Chondrocyte (in vitro differentiated cells): Measurements from ENCODE around the gene PTPRG. TPM values are rescaled to one million over a fixed set of nuclear protein-coding genes. Genes with fewer than 3 reads are reported as not detected.

Experiments
- DNase-seq: peaks from one replicate; pipeline ENCODE4 v3.0.0; 2021; ENCODE audit warnings: mixed read lengths, low spot score
- H3K27ac Mint-ChIP-seq: one replicate; pipeline ENCODE4 v1.8.0; 2021; ENCODE audit warnings: mild to moderate bottlenecking, moderate library complexity, mixed read lengths; ENCODE audit not compliant: unreplicated experiment
- H3K27me3 Mint-ChIP-seq: 2 replicates; pipeline ENCODE4 v1.8.0; 2021; ENCODE audit warnings: low read depth, mixed read lengths
- H3K36me3 Mint-ChIP-seq: 2 replicates; pipeline ENCODE4 v1.8.0; 2021; ENCODE audit warnings: low read depth, mixed read lengths
- H3K4me1 Mint-ChIP-seq: 2 replicates; pipeline ENCODE4 v1.8.0; 2021; ENCODE audit warnings: low read depth, mild to moderate bottlenecking, mixed read lengths
- H3K4me3 Mint-ChIP-seq: one replicate; pipeline ENCODE4 v1.8.0; 2021; ENCODE audit warnings: mild to moderate bottlenecking, moderate library complexity, mixed read lengths; ENCODE audit not compliant: unreplicated experiment
- H3K9me3 Mint-ChIP-seq: 2 replicates; pipeline ENCODE4 v1.8.0; 2021; ENCODE audit warnings: low read depth, mixed read lengths
- total RNA-seq: library from RNA; stranded (reverse); gene quantifications from 3 replicates; pipeline ENCODE4 v1.2.1, GENCODE V29; 2021
- TF ChIP-seq, protein P1 (sequence below): fragments of 200-600 bp; sonication (generic); IDR thresholded peaks from 2 replicates; pipeline ENCODE4 v1.5.0; 2021; ENCODE audit warnings: antibody characterized with exemption, mild to moderate bottlenecking, moderate library complexity

Gene PTPRG
- total RNA-seq, 1 donor from 2014 or later: 45.5 TPM

DNA sequence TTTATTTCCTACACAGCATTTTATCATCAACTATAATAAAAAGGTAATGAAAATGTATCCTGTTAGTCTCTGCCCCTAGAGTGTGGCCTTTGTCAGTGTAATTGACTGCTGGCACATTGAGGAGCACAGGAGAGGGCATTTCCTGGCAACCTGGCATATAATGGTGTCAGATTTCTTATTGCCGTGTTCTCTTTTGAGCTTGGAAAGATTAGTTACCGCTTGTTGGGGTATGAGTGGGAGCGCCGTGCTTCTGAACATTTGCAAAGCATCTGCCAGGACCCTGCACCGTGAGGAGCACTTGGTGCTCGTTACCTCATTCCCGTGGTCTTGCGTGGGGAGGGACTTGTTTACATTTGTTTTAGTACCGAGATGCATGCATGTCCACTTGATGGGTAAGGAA lies 124.4 kb downstream of the PTPRG start:
- H3K4me3 Mint-ChIP-seq: no peak overlapping the region
- no peaks in the 10 kb centered on the region for H3K27me3 Mint-ChIP-seq
- peaks cover 25% of the 10 kb centered on the region for H3K4me1 Mint-ChIP-seq
- no peak overlapping the region for H3K27ac Mint-ChIP-seq
- H3K9me3 Mint-ChIP-seq: no peaks in the 10 kb centered on the region
- DNase-seq: no peak
- no peaks in the 10 kb centered on the region for H3K36me3 Mint-ChIP-seq
- TF ChIP-seq, protein P1, sequence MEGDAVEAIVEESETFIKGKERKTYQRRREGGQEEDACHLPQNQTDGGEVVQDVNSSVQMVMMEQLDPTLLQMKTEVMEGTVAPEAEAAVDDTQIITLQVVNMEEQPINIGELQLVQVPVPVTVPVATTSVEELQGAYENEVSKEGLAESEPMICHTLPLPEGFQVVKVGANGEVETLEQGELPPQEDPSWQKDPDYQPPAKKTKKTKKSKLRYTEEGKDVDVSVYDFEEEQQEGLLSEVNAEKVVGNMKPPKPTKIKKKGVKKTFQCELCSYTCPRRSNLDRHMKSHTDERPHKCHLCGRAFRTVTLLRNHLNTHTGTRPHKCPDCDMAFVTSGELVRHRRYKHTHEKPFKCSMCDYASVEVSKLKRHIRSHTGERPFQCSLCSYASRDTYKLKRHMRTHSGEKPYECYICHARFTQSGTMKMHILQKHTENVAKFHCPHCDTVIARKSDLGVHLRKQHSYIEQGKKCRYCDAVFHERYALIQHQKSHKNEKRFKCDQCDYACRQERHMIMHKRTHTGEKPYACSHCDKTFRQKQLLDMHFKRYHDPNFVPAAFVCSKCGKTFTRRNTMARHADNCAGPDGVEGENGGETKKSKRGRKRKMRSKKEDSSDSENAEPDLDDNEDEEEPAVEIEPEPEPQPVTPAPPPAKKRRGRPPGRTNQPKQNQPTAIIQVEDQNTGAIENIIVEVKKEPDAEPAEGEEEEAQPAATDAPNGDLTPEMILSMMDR: no peak

DNA sequence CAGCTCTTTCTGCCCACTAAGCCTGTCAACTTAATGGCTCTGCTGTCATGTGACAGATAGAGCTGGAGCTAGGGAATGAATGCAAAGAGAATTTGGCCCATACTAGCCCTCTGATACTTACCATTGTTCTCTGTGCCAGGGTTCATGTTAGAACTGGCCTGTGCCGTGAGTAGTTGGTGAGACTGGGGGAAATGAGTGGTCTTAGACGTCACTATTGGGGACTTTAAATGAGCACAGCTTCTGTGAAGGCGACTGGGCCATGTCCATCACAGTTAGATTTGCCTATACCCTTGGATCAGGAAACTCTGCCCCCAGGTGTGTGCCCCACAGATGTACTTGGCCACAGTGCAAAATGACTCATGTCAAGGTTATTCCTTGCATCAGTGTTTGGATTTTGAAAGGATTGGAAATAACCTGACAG lies 124.9 kb downstream of the PTPRG start:
- Mint-ChIP-seq H3K27me3 (no peaks in the 10 kb centered on the region), H3K4me1 (peaks cover 25% of the 10 kb centered on the region), H3K27ac (no peak overlapping the region), H3K9me3 (no peaks in the 10 kb centered on the region), H3K4me3 (no peak overlapping the region), H3K36me3 (no peaks in the 10 kb centered on the region)
- TF ChIP-seq, protein P1: no peak
- no peak for DNase-seq

DNA sequence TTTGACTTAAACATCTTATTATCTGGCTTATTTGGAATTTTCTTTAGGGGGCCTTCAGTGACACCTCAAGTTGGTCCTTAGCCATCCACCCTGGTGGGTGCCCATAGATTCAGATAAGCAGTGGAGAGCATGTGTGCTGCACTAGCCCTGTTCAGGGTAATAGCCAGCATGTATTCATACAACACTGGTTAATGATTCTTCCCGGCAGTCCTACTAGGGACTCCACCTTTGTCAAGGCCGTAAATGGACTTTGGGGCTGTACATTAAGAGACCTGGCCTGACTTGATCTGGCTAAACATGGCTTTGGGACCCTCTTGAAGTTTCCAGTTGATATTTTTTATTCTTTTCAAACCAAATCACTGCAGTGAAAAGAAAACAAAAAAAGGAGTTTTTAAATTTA lies 125.8 kb downstream of the PTPRG start:
- Mint-ChIP-seq H3K4me3 (no peak overlapping the region), H3K27me3 (no peaks in the 10 kb centered on the region), H3K4me1 (peaks cover 25% of the 10 kb centered on the region), H3K36me3 (no peaks in the 10 kb centered on the region), H3K27ac (no peak overlapping the region), H3K9me3 (no peaks in the 10 kb centered on the region)
- DNase-seq: no peak
- TF ChIP-seq, protein P1: no peak

DNA sequence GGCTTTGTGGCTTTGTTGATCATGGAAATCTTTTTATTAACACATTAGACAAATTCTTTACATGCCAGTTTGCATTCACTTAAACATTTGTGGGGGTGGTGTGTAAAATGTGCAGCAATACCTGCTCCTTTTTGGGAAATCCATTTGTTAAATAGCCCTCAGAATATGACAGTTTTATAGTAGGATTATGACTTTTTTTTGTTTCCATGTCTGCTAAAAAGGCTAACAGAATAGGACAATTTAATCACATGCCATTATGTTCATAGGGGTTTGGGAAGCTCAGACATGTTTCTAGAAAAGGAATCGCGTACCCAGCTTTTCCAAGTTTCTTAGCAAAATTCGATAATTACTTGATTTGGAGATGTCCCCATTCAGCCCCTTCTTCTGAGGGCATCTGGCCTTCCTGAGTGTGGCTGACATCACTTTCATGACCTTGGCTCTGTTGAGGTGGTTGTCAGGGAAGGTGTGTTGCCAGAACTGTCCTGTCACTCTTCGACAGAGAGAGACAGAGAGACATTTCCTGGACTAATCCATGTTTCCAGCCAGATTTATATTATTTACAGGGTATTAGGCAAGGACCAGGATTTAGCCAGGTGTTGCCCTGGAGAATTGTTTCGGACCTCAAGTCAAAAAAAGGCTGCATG lies 126.4 kb downstream of the PTPRG start:
- H3K9me3 Mint-ChIP-seq: no peaks in the 10 kb centered on the region
- DNase-seq: no peak
- no peaks in the 10 kb centered on the region for H3K27me3 Mint-ChIP-seq
- no peak overlapping the region for H3K27ac Mint-ChIP-seq
- TF ChIP-seq, protein P1: no peak
- no peaks in the 10 kb centered on the region for H3K36me3 Mint-ChIP-seq
- H3K4me1 Mint-ChIP-seq: peaks cover 25% of the 10 kb centered on the region
- no peak overlapping the region for H3K4me3 Mint-ChIP-seq

DNA sequence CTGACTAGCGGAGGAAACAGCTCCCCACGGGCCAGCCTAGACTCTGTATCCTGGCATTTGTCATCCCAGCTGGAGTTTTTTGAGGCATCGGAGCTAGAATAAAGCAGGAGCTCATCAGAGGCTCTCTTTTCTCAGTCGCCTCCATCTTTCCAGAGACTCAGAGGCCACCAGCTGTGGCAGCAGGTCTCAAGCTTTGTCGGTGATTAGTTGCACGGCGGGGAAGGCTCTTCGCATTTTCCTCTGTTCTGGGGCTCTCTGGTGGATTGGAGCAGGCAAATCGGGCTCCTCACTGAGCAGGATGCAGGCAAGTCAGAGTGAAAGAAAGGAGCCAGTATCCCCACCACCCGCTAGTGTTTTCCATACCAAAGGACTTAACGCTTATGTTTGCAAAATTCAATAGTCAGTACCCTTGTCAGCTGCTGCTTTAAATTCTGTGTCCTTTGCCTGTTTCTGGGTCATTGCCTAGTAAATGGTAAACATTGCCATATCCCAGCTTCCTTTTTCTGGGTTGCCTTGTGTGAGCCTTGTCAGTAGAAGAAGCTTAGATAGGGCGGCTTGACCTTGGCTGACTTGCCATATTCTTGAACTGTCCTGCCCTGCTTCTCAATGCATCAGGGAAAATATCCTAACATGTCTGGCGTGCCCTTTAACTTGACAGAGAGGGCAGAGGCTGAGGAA lies 127.1 kb downstream of the PTPRG start:
- TF ChIP-seq, protein P1: no peak
- DNase-seq: no peak
- Mint-ChIP-seq H3K36me3 (no peaks in the 10 kb centered on the region), H3K27me3 (no peaks in the 10 kb centered on the region), H3K27ac (no peak overlapping the region), H3K4me1 (peaks cover 25% of the 10 kb centered on the region), H3K4me3 (no peak overlapping the region), H3K9me3 (no peaks in the 10 kb centered on the region)
